Measurements from ENCODE around the gene FBXL20. TPM values are rescaled to one million over a fixed set of nuclear protein-coding genes. Genes with fewer than 3 reads are reported as not detected.

Gene FBXL20
- total RNA-seq, 1 donor from 2014 or later = 12.7 TPM

DNA sequence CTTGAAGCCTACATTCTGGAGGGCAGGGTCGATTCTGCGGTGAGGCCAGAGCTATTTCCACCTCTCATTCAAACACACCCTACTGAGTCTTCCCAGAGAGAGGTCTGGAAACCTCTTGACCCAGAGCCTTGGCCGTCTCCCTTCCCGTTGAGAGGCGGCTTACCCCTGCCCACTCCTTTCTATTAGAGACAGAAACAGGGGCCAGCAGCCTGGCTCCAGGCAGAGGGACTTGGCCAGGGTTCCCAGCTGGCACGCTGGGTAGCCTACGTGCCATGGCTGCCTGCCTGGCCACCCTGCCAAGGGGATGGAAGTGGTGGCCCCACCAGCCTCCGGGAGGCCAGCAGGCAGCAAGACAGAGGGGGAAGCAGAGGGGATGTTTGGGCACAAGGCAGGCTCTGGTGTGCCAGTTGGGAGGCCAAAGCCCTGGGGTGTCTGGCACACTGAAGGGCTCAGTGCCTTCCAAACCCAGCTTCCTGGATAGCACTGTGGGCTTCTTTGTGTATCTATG lies 181.7 kb downstream of the FBXL20 start:
- intact Hi-C loops (cut with DNase I) = no loop called here
- DNase-seq (ENCODE audit: missing footprints) (no peak), ATAC-seq (peak; percentile 81)

DNA sequence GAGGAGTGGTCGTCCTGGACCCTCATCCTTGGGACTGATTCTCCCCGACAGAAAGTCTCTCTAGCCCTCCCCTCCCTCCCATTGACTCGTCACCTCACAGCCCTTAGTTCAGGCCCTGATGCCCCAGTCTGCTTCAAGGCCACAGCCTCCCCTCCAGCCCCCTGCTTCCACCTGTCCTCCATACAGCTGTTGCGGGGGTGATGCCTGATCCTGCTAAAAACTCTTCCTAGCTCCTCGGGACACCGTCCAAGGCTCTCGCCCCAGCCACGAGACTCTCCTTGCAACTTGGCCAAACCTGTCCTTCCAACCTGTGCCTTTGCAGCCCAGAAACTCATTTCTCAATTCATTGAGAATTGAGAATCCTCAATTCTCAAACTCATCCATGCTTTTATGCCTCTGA lies 182.5 kb downstream of the FBXL20 start:
- no peak for ATAC-seq
- no peak for DNase-seq (ENCODE audit: missing footprints)
- intact Hi-C loops (cut with DNase I) = no loop called here

DNA sequence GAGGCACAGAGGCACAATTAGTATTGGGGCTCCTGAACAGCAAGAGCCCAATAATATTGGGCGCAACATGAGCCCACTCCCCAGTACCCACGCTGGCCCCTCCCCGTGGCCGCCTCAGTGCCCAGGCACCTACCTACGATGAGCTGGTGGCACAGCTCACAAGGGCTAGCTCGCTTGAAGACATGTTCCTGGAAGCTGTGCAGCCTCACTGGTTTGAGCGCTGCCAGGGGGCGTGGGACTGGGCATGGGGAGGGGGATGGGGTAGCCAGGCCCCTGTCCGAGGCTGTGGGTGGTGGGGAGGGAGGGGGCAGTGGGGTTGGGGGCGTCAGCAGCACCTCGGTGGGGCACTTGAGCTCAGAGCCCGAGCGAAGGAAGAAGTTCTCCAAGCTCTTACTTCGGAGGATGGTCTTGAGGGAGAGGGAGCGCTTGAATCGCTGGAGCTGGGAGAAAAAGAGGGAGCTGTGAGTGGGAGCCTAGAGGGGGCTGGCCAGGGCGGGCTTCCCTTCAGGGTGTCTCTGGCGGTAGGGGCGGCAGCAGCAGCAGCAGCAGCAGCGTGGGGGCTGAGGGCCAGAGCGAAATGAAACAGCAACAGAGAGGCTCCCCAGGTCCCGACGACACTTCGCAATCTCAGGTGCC lies 183.6 kb downstream of the FBXL20 start:
- DNase-seq (ENCODE audit: missing footprints) (no peak), ATAC-seq (no peak)
- intact Hi-C loops (cut with DNase I) = no loop called here

DNA sequence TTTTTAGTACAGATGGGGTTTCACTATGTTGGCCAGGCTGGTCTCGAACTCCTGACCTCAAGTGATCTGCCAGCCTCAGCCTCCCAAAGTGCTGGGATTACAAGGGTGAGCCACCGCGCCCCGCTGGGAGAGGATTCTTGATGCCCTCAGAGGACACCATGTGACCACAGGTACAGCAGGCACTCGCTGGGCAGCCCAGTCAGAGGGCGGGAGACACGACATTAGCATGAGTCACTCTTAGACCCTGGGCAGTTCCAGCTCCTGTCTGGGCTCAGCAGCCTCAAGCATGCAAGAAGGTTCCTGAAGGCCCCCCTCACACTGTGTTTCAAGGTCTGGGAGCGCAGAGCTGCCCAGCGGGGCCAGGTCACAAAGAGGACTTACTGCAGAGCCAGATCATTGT lies 187.6 kb downstream of the FBXL20 start:
- DNase-seq (ENCODE audit: missing footprints) (no peak), ATAC-seq (no peak)
- intact Hi-C loops (cut with DNase I) = no loop called here

DNA sequence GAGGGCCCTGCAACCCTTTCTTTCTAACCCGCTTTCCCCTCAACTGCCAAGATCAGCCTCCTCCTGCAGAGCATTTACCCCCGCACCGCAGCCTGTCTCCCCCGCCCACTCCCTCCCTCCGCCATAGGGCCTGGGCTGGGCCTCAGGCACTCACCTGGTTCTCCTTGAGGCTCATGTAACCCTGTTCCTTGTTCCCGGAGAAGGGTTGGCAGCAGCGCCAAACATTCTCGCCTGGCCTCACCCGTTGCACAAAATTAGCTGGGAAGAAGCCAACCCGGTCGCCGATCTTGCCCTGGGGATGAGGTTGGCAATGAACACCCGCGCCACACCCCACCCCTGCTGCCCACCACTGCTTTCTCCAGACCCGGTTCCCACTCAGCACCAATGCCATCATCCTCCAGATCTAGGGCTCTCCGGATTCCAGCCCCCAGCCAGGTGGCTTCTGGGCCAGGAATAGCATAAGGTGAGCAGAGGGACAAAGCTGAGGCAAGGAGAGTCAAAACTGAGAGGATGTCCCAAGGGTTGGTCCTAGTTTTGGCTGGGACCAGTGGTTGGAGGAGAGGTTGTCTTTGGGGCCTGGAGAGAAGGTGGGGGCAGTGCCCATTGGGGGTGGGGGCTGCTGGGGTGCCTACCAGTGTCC lies 188.5 kb downstream of the FBXL20 start:
- intact Hi-C loops (cut with DNase I) = no loop called here
- DNase-seq (ENCODE audit: missing footprints) (no peak), ATAC-seq (no peak)

DNA sequence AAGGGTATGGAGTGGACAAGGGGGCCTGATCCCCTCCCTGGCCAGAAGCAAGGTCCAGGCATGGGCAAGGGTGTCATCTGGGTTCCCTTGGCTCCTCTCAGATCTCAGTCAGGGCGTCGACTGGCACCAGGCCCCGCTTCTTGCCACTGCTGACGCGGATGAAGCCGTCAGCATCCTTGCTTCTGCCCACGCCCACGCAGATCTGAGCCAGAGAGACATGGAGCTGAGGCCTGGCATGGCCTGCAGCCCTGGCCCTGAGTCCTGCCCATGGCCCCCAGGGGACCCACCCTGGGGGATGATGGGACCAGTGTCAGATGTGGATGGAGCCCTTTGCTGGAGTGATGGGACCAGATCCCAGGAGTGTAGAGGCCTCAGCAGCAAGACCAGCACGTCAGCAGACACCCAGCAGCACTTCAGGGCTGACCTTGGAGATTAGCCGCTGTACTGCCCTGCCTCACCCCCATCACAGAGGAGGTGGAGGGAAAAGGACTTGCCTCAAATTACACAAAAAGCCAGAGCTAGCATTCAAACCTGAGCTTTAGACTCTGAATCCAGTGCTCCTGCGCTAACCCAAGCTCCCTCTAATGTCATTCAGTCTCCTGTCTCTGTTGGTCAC lies 189.1 kb downstream of the FBXL20 start:
- ATAC-seq (peak; percentile 38), DNase-seq (ENCODE audit: missing footprints) (no peak)
- intact Hi-C loops (cut with DNase I) = no loop called here

DNA sequence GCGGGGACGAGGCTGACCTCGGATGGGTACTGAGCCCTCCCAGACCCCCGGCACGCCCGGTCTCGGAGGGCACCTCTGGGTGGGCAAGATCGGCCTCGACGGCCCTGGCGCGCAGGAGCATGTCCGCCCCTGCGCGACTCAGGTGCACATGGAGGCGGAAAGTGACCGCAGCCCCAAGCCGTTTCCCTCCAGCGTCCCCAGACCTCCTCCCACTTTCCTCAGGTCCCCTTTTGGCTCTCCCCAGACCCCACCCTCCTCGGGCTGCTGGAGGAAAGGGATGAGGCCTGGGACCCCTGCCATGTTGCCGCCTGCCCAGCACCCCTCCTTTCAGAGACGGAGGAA lies 191.4 kb downstream of the FBXL20 start:
- ATAC-seq (no peak), DNase-seq (ENCODE audit: missing footprints) (no peak)
- intact Hi-C loops (cut with DNase I) = no loop called here

DNA sequence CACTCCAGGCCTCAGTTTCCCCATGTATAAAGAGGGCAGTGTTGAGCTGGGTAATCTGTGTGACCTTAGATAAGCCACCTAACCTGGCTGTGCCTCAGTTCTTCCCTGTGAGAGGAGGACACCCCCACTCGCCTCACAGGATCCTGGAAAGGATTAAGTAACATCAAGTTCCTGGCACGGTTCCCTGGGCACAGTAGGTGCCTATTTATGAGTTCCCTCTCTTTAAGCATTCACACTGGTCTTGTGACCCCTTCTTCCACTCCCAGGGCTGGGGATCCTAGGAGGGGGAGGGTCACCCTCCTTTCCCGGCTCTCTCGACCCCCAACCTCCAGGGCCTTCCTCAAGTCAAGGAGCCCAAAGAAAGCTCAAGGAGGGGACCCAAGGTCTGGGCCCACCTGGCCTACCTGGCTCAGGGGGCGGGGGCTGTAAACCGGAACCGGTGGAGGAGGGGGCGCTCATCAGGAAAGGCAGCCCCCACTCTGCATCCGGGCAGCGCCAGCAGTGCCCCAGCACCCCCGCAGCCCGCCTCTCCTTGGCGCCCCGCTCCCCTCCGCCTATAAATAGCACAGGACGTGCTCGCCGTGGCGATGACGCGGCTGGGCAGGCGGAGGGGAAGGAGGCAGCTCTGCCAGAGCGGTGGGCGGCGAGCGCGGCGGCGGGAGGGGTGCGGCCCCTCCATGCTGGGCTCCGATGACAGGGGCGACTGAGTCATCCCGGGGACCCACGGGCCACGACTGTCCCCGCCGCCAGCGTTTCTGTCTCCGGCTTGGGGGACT lies 191.9 kb downstream of the FBXL20 start:
- intact Hi-C loops (cut with DNase I) = loop anchor here (2.0 kb wide), 1 partner anchor 23 kb away; no protein-coding TSS in a partner anchor
- ATAC-seq = peak; percentile 74
- DNase-seq (ENCODE audit: missing footprints) = peak; percentile 88

DNA sequence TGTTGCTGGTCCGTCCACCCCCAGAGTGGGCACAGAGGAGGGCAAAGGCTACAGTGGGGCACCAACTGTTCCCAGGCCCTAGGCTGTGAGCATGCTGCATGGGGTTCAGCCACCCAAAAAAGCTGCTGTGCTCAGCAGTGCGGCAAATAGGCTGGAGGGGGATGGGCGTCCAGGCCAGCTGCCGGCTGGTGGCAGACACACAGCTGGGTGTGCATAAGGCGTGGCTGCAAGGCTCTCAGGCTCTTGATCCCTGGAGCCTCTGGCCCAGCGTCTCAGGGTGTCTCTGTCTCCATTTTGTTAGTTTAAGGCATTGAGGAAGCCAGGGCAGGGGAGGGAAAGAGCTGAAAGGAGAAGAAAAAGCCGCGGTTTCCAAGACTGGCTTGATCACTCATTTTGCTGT lies 192.5 kb downstream of the FBXL20 start:
- no peak for DNase-seq (ENCODE audit: missing footprints)
- no peak for ATAC-seq
- intact Hi-C loops (cut with DNase I) = loop anchor here (2.0 kb wide), 1 partner anchor 24 kb away; no protein-coding TSS in a partner anchor

DNA sequence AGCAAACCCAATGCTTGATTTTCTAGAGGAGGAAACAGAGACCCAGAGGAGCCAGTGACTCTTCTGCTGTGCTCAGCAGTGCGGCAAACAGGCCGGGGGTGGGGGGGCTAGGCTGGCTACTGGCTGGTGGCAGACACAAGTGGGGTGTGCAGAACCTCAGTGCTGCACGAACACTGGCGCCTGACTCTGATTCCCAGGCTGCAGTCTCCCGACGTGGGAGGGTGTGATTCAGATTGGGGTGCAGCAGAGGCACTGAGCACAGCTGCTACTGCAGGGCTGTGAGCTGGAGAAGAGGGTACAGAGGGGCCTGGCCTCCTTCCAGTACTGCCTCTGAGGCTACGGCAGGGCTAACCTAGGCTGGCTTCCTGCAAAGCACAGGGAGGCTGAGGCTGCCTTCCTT lies 193.3 kb downstream of the FBXL20 start:
- no peak for DNase-seq (ENCODE audit: missing footprints)
- intact Hi-C loops (cut with DNase I) = loop anchor here (2.0 kb wide), 1 partner anchor 25 kb away; no protein-coding TSS in a partner anchor
- ATAC-seq = no peak

DNA sequence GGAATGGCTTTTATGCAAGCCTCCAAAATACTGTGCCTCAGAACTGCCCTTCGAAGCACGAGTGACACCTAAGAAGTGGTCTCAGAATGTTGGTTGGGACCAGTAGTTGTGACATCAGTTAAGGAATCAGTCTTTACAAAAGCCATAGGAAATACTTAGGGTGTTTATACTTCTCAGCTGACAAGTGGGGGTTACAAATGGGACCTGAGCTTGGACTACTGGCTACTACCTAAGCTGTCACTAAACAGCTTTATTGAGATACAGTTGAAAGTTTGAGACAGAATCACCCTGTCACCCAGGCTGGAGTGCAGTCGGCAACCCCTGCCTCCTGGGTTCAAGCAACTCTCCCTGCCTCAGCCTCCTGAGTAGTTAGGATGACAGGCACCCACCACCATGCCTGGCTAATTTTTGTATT lies 196.3 kb downstream of the FBXL20 start:
- intact Hi-C loops (cut with DNase I) = no loop called here
- ATAC-seq (no peak), DNase-seq (ENCODE audit: missing footprints) (no peak)

DNA sequence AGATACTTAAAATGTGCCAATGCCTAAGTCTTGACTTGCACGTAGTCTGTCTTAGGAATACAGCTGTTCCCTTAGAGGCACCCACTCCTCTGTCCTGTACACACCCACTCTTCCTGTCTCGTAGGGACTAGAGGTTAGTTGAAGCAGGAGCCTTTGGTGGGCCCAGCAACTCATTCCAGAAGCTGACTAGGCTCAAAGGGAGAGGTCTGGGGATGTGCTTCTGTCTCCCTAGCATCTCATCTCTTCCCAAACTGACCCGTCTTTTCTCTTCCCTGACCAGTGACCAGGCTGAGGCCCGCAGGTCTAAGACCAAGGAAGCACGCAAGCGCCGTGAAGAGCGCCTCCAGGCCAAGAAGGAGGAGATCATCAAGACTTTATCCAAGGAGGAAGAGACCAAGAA lies 197.2 kb downstream of the FBXL20 start:
- no peak for ATAC-seq
- DNase-seq (ENCODE audit: missing footprints) = no peak
- intact Hi-C loops (cut with DNase I) = no loop called here

Other genes with a start within 250 kb of the FBXL20 start
- gene PLXDC1, start 250.0 kb downstream of the FBXL20 start, total RNA-seq = 19.3 TPM
- not detected for gene ARL5C, start 235.5 kb downstream of the FBXL20 start, total RNA-seq
- 7.4 TPM for gene CACNB1, start 204.0 kb downstream of the FBXL20 start, total RNA-seq
- gene RPL19, start 201.3 kb downstream of the FBXL20 start, total RNA-seq = 1,018 TPM
- gene STAC2, start 175.7 kb downstream of the FBXL20 start, total RNA-seq = 2.9 TPM
- gene MED1, start 49.6 kb upstream of the FBXL20 start, total RNA-seq = 22.1 TPM
- gene CDK12, start 59.9 kb upstream of the FBXL20 start, total RNA-seq = 18.8 TPM
- gene NEUROD2, start 206.3 kb upstream of the FBXL20 start, total RNA-seq = not detected
- gene PPP1R1B, start 225.3 kb upstream of the FBXL20 start, total RNA-seq = 0.89 TPM
- 21.4 TPM for gene STARD3, start 235.5 kb upstream of the FBXL20 start, total RNA-seq